GM12878 (cell line): Measurements from ENCODE around the gene HDAC3. TPM values are rescaled to one million over a fixed set of nuclear protein-coding genes. Genes with fewer than 3 reads are reported as not detected.

Source experiments
- ATAC-seq: fragments of 200-7000 bp; cut with Tn5 transposase; 3 replicates; pipeline ENCODE4 v1.9.1; 2020; ENCODE audit warnings: mild to moderate bottlenecking, moderate library complexity
- BruUV-seq: library from RNA; stranded (reverse); fragments of 400-500 nt; replicated peaks from 2 replicates; lab custom pipeline; 2021; lab: Mats Ljungman, UMichigan
- CTCF ChIA-PET: fragments of 300-600 bp; sonication (Branson Sonifier 250); formaldehyde crosslinking; extraction: SDS; loops from one replicate; lab custom pipeline; 2021; ENCODE audit warnings: inconsistent platforms; lab: Yijun Ruan, JAX
- POLR2A ChIA-PET: fragments of 350-600 bp; formaldehyde crosslinking; extraction: SDS; loops from one replicate; lab custom pipeline; 2021; ENCODE audit warnings: inconsistent platforms; lab: Charles Lee
- RAD21 ChIA-PET: fragments of 300-600 bp; sonication (Branson Sonifier 250); formaldehyde crosslinking; loops from one replicate; lab custom pipeline; 2023; ENCODE audit warnings: antibody characterized with exemption; ENCODE audit not compliant: unreplicated experiment; lab: Charles Lee
- SMC1A ChIA-PET: fragments of 300-600 bp; sonication (Branson Sonifier 250); formaldehyde crosslinking; loops from one replicate; lab custom pipeline; 2023; ENCODE audit not compliant: unreplicated experiment, uncharacterized antibody; lab: Charles Lee
- DNase-seq: peaks from one replicate; pipeline ENCODE4 v3.0.0-alpha.2; 2011; ENCODE audit warnings: low read depth, low spot score
- FAIRE-seq: peaks from 3 replicates; lab custom pipeline; 2011; peaks lifted over from hg19 to GRCh38; lab: Jason Lieb, UNC
- H2AFZ ChIP-seq: 2 replicates; pipeline ENCODE4 v1.6.0; 2011; ENCODE audit warnings: low read depth, low read length, control low read depth; ENCODE audit not compliant: control insufficient read depth
- H3K27ac ChIP-seq: 2 replicates; pipeline ENCODE4 v1.5.1; 2011; ENCODE audit warnings: control low read depth; ENCODE audit not compliant: control insufficient read depth, insufficient read depth
- H3K27me3 ChIP-seq, 2 experiments: replicated peaks in 1 of 2; 2 replicates each; pipeline versions ENCODE4 v1.6.0 to v1.6.1; 2011; ENCODE audit warnings: low read length in 1 of 2; ENCODE audit not compliant: control insufficient read depth in 2 of 2, insufficient read depth in 2 of 2
- H3K36me3 ChIP-seq, 2 experiments: 2 replicates each; pipeline ENCODE4 v1.5.1; 2011; ENCODE audit warnings: low read length in 1 of 2; ENCODE audit not compliant: control insufficient read depth in 2 of 2, insufficient read depth in 2 of 2
- H3K4me1 ChIP-seq: 2 replicates; pipeline ENCODE4 v1.6.1; 2011; ENCODE audit warnings: mild to moderate bottlenecking, low read length, moderate library complexity, mixed read lengths; ENCODE audit not compliant: control insufficient read depth, insufficient read depth
- H3K4me2 ChIP-seq: 2 replicates; pipeline ENCODE4 v1.6.0; 2011; ENCODE audit warnings: control low read depth; ENCODE audit not compliant: control insufficient read depth, insufficient read depth
- H3K4me3 ChIP-seq: fragments of 200-600 bp; sonication (generic); 2 replicates; pipeline ENCODE4 v1.5.1; 2016
- H3K79me2 ChIP-seq: 2 replicates; pipeline ENCODE4 v1.6.0; 2011; ENCODE audit warnings: low read length; ENCODE audit not compliant: control insufficient read depth, insufficient read depth
- H3K9ac ChIP-seq: 2 replicates; pipeline ENCODE4 v1.8.0; 2011; ENCODE audit warnings: low read length, control low read depth, mixed read lengths; ENCODE audit not compliant: control insufficient read depth, insufficient read depth
- H3K9me3 ChIP-seq: replicated peaks from 3 replicates; pipeline ENCODE4 v1.5.1; 2011; ENCODE audit warnings: mild to moderate bottlenecking, low read length; ENCODE audit not compliant: control insufficient read depth, insufficient read depth
- H4K20me1 ChIP-seq: 2 replicates; pipeline ENCODE4 v1.6.0; 2011; ENCODE audit not compliant: control insufficient read depth, insufficient read depth
- ATF7 ChIP-seq: fragments of 450-650 bp; IDR thresholded peaks from 2 replicates; pipeline ENCODE4 v1.6.1; 2016; ENCODE audit warnings: low read depth, mild to moderate bottlenecking
- BACH1 ChIP-seq: fragments of 450-650 bp; IDR thresholded peaks from 2 replicates; pipeline ENCODE4 v1.6.1; 2017; ENCODE audit warnings: mild to moderate bottlenecking, borderline replicate concordance
- CBX5 ChIP-seq: sonication (generic); IDR thresholded peaks from 2 replicates; pipeline ENCODE4 v1.6.1; 2016; ENCODE audit warnings: low read depth, moderate library complexity, mild to moderate bottlenecking, inconsistent platforms
- EED ChIP-seq: sonication (generic); IDR thresholded peaks from 2 replicates; pipeline ENCODE4 v1.6.1; 2016; ENCODE audit warnings: antibody characterized with exemption, low read depth
- FOXM1 ChIP-seq: IDR thresholded peaks from 2 replicates; pipeline ENCODE4 v1.6.1; 2012; ENCODE audit warnings: low read depth, mild to moderate bottlenecking, inconsistent platforms, low read length, moderate library complexity
- IKZF1 ChIP-seq: fragments of 450-650 bp; conservative IDR thresholded peaks from 2 replicates; pipeline ENCODE4 v1.6.1; 2017; ENCODE audit warnings: antibody characterized with exemption, mild to moderate bottlenecking
- IRF4 ChIP-seq: IDR thresholded peaks from 2 replicates; pipeline ENCODE4 v1.6.1; 2011; ENCODE audit warnings: low read depth, low read length
- LARP7 ChIP-seq: fragments of 450-650 bp; IDR thresholded peaks from 2 replicates; pipeline ENCODE4 v1.6.1; 2017; ENCODE audit warnings: mild to moderate bottlenecking
- RAD21 ChIP-seq: IDR thresholded peaks from 2 replicates; pipeline ENCODE4 v1.6.1; 2011; ENCODE audit warnings: mild to moderate bottlenecking, low read depth, low read length, moderate library complexity; ENCODE audit not compliant: insufficient read depth
- SIN3A ChIP-seq: IDR thresholded peaks from 2 replicates; pipeline ENCODE4 v1.6.1; 2012; ENCODE audit warnings: low read depth, low read length, improper control_type of control experiment
- SIX5 ChIP-seq: IDR thresholded peaks from 2 replicates; pipeline ENCODE4 v1.6.1; 2011; ENCODE audit warnings: mild to moderate bottlenecking, low read depth, low read length, moderate library complexity; ENCODE audit not compliant: severe bottlenecking
- SMC3 ChIP-seq: IDR thresholded peaks from 2 replicates; pipeline ENCODE4 v1.6.1; 2011; ENCODE audit warnings: low read length, improper control_type of control experiment, borderline replicate concordance
- STAT3 ChIP-seq: IDR thresholded peaks from 2 replicates; pipeline ENCODE4 v1.6.1; 2011; ENCODE audit warnings: low read depth, low read length, improper control_type of control experiment
- SUZ12 ChIP-seq: fragments of 200-600 bp; sonication (generic); IDR thresholded peaks from one replicate; pipeline ENCODE4 v1.6.1; 2018; ENCODE audit warnings: antibody characterized with exemption, mild to moderate bottlenecking; ENCODE audit not compliant: unreplicated experiment
- TCF12 ChIP-seq: IDR thresholded peaks from 2 replicates; pipeline ENCODE4 v1.6.1; 2011; ENCODE audit warnings: low read depth, mild to moderate bottlenecking, low read length
- USF2 ChIP-seq: IDR thresholded peaks from 2 replicates; pipeline ENCODE4 v1.6.1; 2011; ENCODE audit warnings: low read depth, low read length, improper control_type of control experiment, borderline replicate concordance
- YY1 ChIP-seq: IDR thresholded peaks from 2 replicates; pipeline ENCODE4 v1.6.1; 2011; ENCODE audit warnings: low read depth, mild to moderate bottlenecking, low read length
- WGBS: methylation state at CpG from one replicate; pipeline ENCODE4 v1.1.6; 2016; ENCODE audit warnings: low lambda C conversion rate; ENCODE audit not compliant: insufficient replicate concordance, insufficient coverage; ENCODE audit errors: missing lambda C conversion rate; 5-methylcytosine and 5-hydroxymethylcytosine counted together
- in situ Hi-C: fragments of 300-500 bp; cut with MboI; formaldehyde crosslinking; loops from 9 replicates; pipeline ENCODE4 v1.14.3; 2018; ENCODE audit warnings: mixed read lengths
- intact Hi-C: fragments of 100-400 bp; cut with micrococcal nuclease; formaldehyde crosslinking; loops from one replicate; pipeline ENCODE4 v1.14.2; 2022; ENCODE audit not compliant: unreplicated experiment
- polyA plus RNA-seq, 11 experiments: library from polyadenylated mRNA; depleted of rRNA in 4 of 11; unstranded in 6 of 11; stranded (reverse) in 5 of 11; fragments of >200 nt; fragmentation: Nextera tagmentation in 4 of 11; fragmentation: Illumina TruSeq in 1 of 11; extraction: Ambion mirVana in 4 of 11; extraction: Trizol in 1 of 11; gene quantifications; 1 replicate in 1 of 11; 2 replicates in 10 of 11; pipeline versions ENCODE4 v1.2.1 to v1.2.3, GENCODE V29; 2011 to 2016; ENCODE audit warnings: inconsistent platforms in 2 of 11, missing spikeins in 2 of 11, low read depth in 1 of 11
- total RNA-seq, 4 experiments: library from RNA; depleted of rRNA in 3 of 4; stranded (reverse); fragments of >200 nt in 3 of 4; fragmentation: Illumina TruSeq in 1 of 4; extraction: Trizol in 1 of 4; gene quantifications; 2 replicates each; pipeline versions ENCODE4 v1.2.1 to v1.2.3, GENCODE V29; 2013 to 2021

The HDAC3 gene
- total and polyA plus RNA-seq, 10 of the 15 experiments (the other 5 are each of a cell fraction or from before 2014, with no cell fraction given): 62.2 to 140 (median 112) TPM

DNA sequence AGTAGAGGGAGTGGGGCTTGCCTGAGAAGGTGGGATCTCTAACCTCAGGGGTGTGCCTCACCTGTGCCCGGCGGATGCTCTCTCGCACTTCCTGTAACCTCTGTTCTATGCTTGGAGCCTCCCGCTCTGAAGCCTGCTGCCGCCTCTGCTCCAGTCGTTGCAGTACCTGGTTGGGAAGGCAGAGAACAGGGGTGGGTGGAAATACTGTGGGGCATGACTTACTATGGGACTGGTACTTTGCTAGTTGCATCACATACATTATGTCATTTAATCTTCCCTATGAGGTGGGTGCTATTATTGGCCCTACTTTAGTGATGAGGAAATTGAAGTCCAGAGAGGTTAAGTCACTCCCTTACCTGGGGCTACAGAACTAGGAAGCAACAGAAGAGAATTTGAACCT lies 9.4 kb upstream of the HDAC3 start:
- intact Hi-C loops (no loop called here), in situ Hi-C loops (no loop called here)
- DNase-seq: no peak
- TF ChIP-seq TCF12: no peak
- no peak for TF ChIP-seq SIX5
- TF ChIP-seq SIN3A: no peak
- no peak for TF ChIP-seq CBX5
- TF ChIP-seq STAT3: no peak
- ChIA-PET POLR2A (interaction anchor here (1.4 kb wide), 1 partner anchor 9 kb away, joined by 6 read pairs; the partner anchor contains the start of genes HDAC3 and RELL2), RAD21 (interaction anchor here (1.5 kb wide), 1 partner anchor 54 kb away, joined by 4 read pairs; no protein-coding TSS in a partner anchor), SMC1A (interaction anchor here (1.1 kb wide), 1 partner anchor 9 kb away, joined by 4 read pairs; the partner anchor contains the start of genes HDAC3 and RELL2), CTCF (interaction anchor here (1.2 kb wide), 1 partner anchor 56 kb away, joined by 3 read pairs; no protein-coding TSS in a partner anchor)
- H4K20me1 ChIP-seq: no peaks in the 10 kb centered on the region
- peaks cover 11% of the 10 kb centered on the region for H3K4me1 ChIP-seq
- no peak overlapping the region for H3K4me3 ChIP-seq
- no peak overlapping the region for H3K9ac ChIP-seq
- H3K4me2 ChIP-seq: no peak overlapping the region
- WGBS: 88% methylated on average over 6 of the region's 6 CpGs
- H3K9me3 ChIP-seq: no peaks in the 10 kb centered on the region
- no peaks in the 10 kb centered on the region for H3K79me2 ChIP-seq
- no peak overlapping the region for H2AFZ ChIP-seq
- ATAC-seq: no peak
- H3K36me3 ChIP-seq: no peaks in the 10 kb centered on the region; a peak in 2 of 4 replicates
- BruUV-seq: no TSS peak
- no peak for FAIRE-seq
- no peak overlapping the region for H3K27ac ChIP-seq
- H3K27me3 ChIP-seq: no peaks in the 10 kb centered on the region

DNA sequence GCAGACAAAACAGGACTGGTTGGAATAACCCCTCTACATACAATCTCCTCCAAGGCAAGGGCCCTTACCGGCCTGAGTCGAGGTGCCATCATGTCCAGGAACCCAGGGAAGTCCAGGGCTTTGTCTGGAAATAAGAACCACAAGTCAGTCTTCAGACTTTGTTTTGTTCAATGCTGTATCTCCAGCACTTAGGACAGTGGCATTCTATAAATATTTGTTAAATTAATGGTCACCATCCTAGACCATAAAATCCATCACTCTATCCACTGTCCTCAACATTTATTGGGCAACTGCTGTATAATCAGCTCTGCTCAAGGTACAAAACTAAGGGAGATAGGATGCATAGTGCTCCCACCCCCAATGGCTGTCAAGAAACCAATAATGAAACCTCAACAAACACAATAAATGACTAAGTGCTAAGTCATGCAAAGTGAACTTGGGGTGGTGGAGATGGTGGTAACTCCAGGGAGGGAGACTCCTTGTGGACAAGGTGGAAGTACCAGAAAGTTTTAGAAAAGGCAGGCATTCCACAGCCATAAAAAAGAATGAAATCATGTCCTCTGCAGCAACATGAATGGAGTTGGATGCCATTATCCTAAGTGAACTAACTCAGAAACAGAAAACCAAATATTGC lies 5.1 kb upstream of the HDAC3 start:
- ATAC-seq (peak; percentile 55), FAIRE-seq (peak; percentile 49), DNase-seq (no peak)
- SMC1A ChIA-PET: interaction anchor here (1.1 to 2.5 kb wide), 5 partner anchors 9 to 50 kb away, joined by 3 to 15 read pairs (median 6); partner anchors contain the start of gene DIAPH1
- Histone ChIP-seq H3K9me3 (no peaks in the 10 kb centered on the region), H3K27me3 (no peaks in the 10 kb centered on the region), H3K79me2 (peaks cover 11% of the 10 kb centered on the region), H3K27ac (no peak overlapping the region), H4K20me1 (no peaks in the 10 kb centered on the region), H3K36me3 (no peaks in the 10 kb centered on the region; a peak in 2 of 4 replicates), H2AFZ (no peak overlapping the region), H3K4me2 (no peak overlapping the region), H3K4me1 (peaks cover 17% of the 10 kb centered on the region), H3K9ac (no peak overlapping the region), H3K4me3 (no peak overlapping the region)
- POLR2A ChIA-PET: no interaction called here
- 48% methylated on average over 2 of the region's 2 CpGs for WGBS
- CTCF ChIA-PET: interaction anchor here (0.8 to 2.9 kb wide), 9 partner anchors 9 to 327 kb away, joined by 3 to 23 read pairs (median 5); partner anchors contain the start of genes FCHSD1 and RNF14
- in situ Hi-C loops: no loop called here
- intact Hi-C loops: no loop called here
- BruUV-seq: no TSS peak
- RAD21 ChIA-PET: interaction anchor here (1.0 to 3.5 kb wide), 3 partner anchors 8 to 50 kb away, joined by 4 to 22 read pairs (median 5); partner anchors contain the start of gene DIAPH1
- TF ChIP-seq FOXM1 (peak; percentile 33; the same call in 1 of the 2 replicates), EED (peak; percentile 49; the same call in 1 of the 2 replicates), IKZF1 (peak; percentile 58; the same call in 1 of the 2 replicates), ATF7 (0 out of 2 replicates have a peak, but pooled peaks have one; percentile 25), USF2 (no peak), RAD21 (peak; percentile 39; the same call in 1 of the 2 replicates), SMC3 (peak; percentile 15; the same call in 1 of the 2 replicates), IRF4 (peak; percentile 61; the same call in 1 of the 2 replicates), LARP7 (no peak), YY1 (peak; percentile 69), BACH1 (peak; percentile 58; the same call in 1 of the 2 replicates), SUZ12 (no peak)
